ENCODE results near the gene OGFOD1. TPM values are rescaled to one million over a fixed set of nuclear protein-coding genes. Genes with fewer than 3 reads are reported as not detected.
A peak's percentile ranks its signal among the peaks of the same experiment; 100 is the strongest.

The OGFOD1 gene
- total and polyA plus RNA-seq, 2 of the 13 experiments (the other 11 are each of a cell fraction or from before 2014, with no cell fraction given), result 35.2 to 81.3 TPM

GRCh38 chr16:56408379-56409098 is 42.8 kb upstream of the OGFOD1 start (continued):
- no peak for TF ChIP-seq ZBTB38 (CRISPR knock-in tag; IDR thresholded peaks at IDR 0.05)
- no peak for TF ChIP-seq NFE2L1 (CRISPR knock-in tag; IDR thresholded peaks at IDR 0.05; ENCODE audit: borderline replicate concordance)
- no peak for TF ChIP-seq ZNF883 (CRISPR knock-in tag; IDR thresholded peaks at IDR 0.05; ENCODE audit: not compliant biosample characterization)
- TF ChIP-seq KMT2B (CRISPR knock-in tag; IDR thresholded peaks at IDR 0.05), result no peak
- TF ChIP-seq NFIB (CRISPR knock-in tag; IDR thresholded peaks at IDR 0.05; ENCODE audit: borderline replicate concordance), result no peak
- TF ChIP-seq ZNF354B (CRISPR knock-in tag; IDR thresholded peaks at IDR 0.05), result no peak
- TF ChIP-seq SIN3B (IDR thresholded peaks at IDR 0.05; ENCODE audit: low read length), result no peak
- TF ChIP-seq ZBTB44 (CRISPR knock-in tag; IDR thresholded peaks at IDR 0.05), result no peak
- no peak for TF ChIP-seq ZSCAN5A (CRISPR knock-in tag; IDR thresholded peaks at IDR 0.05; ENCODE audit: borderline replicate concordance)
- no peak for TF ChIP-seq FOXC1 (CRISPR knock-in tag; IDR thresholded peaks at IDR 0.05; ENCODE audit: borderline replicate concordance)
- no peak for TF ChIP-seq BCL6 (CRISPR knock-in tag; IDR thresholded peaks at IDR 0.05)
- no peak for TF ChIP-seq ZNF101 (CRISPR knock-in tag; IDR thresholded peaks at IDR 0.05; ENCODE audit: borderline replicate concordance, low read depth)
- no peak for TF ChIP-seq TOE1 (CRISPR knock-in tag; IDR thresholded peaks at IDR 0.05)
- TF ChIP-seq E2F2 (CRISPR knock-in tag; IDR thresholded peaks at IDR 0.05; ENCODE audit: borderline replicate concordance), result no peak
- TF ChIP-seq RFX3 (CRISPR knock-in tag; IDR thresholded peaks at IDR 0.05), result no peak
- TF ChIP-seq TERF1 (CRISPR knock-in tag; IDR thresholded peaks at IDR 0.05), result no peak
- peak; percentile 25 for TF ChIP-seq ASH2L (IDR thresholded peaks at IDR 0.05; ENCODE audit: insufficient read length, low read depth, low read length)
- TF ChIP-seq HMG20B (CRISPR knock-in tag; conservative IDR thresholded peaks at IDR 0.05), result no peak
- TF ChIP-seq ZXDC (CRISPR knock-in tag; IDR thresholded peaks at IDR 0.05), result no peak
- peak; percentile 43; the same call in 1 of the 2 replicates for TF ChIP-seq SPEN (CRISPR knock-in tag; IDR thresholded peaks at IDR 0.05; ENCODE audit: low read depth)
- no peak for TF ChIP-seq ZFP36L1 (CRISPR knock-in tag; IDR thresholded peaks at IDR 0.05)
- TF ChIP-seq ZNF790 (CRISPR knock-in tag; IDR thresholded peaks at IDR 0.05; ENCODE audit: borderline replicate concordance), result no peak

Data from HepG2 (cell line).